ENCODE measurements around the gene CARS1. TPM values are rescaled to one million over a fixed set of nuclear protein-coding genes. Genes with fewer than 3 reads are reported as not detected.
A peak's percentile ranks its signal among the peaks of the same experiment; 100 is the strongest.

The CARS1 gene
- total RNA-seq, 1 experiment from 2014 or later = 67.6 TPM

DNA sequence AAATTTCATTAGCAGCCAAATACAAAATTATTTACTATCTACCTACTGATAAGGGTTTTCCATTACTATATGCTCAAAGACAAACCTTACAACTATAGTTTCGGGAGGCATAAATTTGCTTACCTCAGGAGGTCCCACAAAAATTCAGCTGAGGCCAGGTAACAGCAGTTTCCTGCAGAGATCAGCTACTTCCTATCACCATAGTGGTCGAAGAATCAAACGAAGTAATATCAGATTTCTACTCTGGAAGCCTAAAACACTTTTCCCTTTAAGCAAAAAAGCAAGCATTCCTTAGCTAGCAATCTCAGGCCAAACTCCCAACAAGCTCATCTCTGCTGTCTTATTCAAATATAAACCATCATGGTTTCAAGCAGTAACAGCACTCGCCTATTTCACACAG is 68.2 kb downstream of the CARS1 start:
- CTCF ChIA-PET = interaction anchor here (0.8 to 1.1 kb wide), 2 partner anchors 59 to 103 kb away, joined by 3 read pairs; no protein-coding TSS in a partner anchor
- H3K4me1 Mint-ChIP-seq (ENCODE audit: low read depth, unreplicated experiment) = peaks cover 18% of the 10 kb centered on the region
- TF ChIP-seq, protein P1, sequence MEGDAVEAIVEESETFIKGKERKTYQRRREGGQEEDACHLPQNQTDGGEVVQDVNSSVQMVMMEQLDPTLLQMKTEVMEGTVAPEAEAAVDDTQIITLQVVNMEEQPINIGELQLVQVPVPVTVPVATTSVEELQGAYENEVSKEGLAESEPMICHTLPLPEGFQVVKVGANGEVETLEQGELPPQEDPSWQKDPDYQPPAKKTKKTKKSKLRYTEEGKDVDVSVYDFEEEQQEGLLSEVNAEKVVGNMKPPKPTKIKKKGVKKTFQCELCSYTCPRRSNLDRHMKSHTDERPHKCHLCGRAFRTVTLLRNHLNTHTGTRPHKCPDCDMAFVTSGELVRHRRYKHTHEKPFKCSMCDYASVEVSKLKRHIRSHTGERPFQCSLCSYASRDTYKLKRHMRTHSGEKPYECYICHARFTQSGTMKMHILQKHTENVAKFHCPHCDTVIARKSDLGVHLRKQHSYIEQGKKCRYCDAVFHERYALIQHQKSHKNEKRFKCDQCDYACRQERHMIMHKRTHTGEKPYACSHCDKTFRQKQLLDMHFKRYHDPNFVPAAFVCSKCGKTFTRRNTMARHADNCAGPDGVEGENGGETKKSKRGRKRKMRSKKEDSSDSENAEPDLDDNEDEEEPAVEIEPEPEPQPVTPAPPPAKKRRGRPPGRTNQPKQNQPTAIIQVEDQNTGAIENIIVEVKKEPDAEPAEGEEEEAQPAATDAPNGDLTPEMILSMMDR (IDR thresholded peaks at IDR 0.05; ENCODE audit: unreplicated experiment) = no peak
- no peaks in the 10 kb centered on the region for H3K9me3 Mint-ChIP-seq (ENCODE audit: low read depth, unreplicated experiment)
- peaks cover 50% of the 10 kb centered on the region for H3K36me3 Mint-ChIP-seq (ENCODE audit: insufficient read depth, unreplicated experiment)
- BruUV-seq (replicated peaks) = no TSS peak
- H3K27ac Mint-ChIP-seq (ENCODE audit: unreplicated experiment) = peak overlapping the region; percentile 17
- DNase-seq = no peak
- peak overlapping the region; percentile 98 for H3K4me3 Mint-ChIP-seq (ENCODE audit: low read depth, unreplicated experiment)
- intact Hi-C loops (cut with micrococcal nuclease; ENCODE audit: unreplicated experiment) = no loop called here
- no peaks in the 10 kb centered on the region for H3K27me3 Mint-ChIP-seq (ENCODE audit: unreplicated experiment)

- Mint-ChIP-seq H3K27ac (ENCODE audit: unreplicated experiment) (peak overlapping the region; percentile 17), H3K4me1 (ENCODE audit: low read depth, unreplicated experiment) (peaks cover 18% of the 10 kb centered on the region), H3K4me3 (ENCODE audit: low read depth, unreplicated experiment) (peak overlapping the region; percentile 98), H3K27me3 (ENCODE audit: unreplicated experiment) (no peaks in the 10 kb centered on the region), H3K9me3 (ENCODE audit: low read depth, unreplicated experiment) (no peaks in the 10 kb centered on the region), H3K36me3 (ENCODE audit: insufficient read depth, unreplicated experiment) (peaks cover 50% of the 10 kb centered on the region)
- no TSS peak for BruUV-seq (replicated peaks)
- TF ChIP-seq, protein P1 (IDR thresholded peaks at IDR 0.05; ENCODE audit: unreplicated experiment) = no peak
- no peak for DNase-seq
- CTCF ChIA-PET = interaction anchor here (0.8 kb wide), 1 partner anchor 58 kb away, joined by 3 read pairs; no protein-coding TSS in a partner anchor
- intact Hi-C loops (cut with micrococcal nuclease; ENCODE audit: unreplicated experiment) = no loop called here
These were observed 69.1 kb downstream of the CARS1 start for GRCh38 chr11:2987881-2988861.

DNA sequence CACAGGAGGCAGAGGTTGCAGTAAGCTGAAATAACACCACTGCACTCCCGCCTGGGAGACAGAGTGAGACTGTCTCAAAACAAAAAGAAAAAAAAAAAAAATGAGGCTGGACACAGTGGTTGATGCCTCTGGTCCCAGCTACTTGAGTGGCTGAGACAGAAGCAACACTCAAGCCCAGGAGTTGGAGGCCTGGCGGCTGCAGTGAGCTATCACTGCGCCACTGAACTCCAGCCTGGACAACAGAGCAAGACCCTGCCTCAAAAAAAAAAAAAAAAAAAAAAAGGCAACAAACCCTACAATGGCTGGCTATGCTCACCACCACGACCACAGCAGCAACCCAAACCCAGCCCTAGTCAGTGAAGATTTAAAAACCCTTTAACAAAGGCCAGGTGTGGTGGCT is 73.3 kb downstream of the CARS1 start:
- peaks cover 21% of the 10 kb centered on the region for H3K4me1 Mint-ChIP-seq (ENCODE audit: low read depth, unreplicated experiment)
- TF ChIP-seq, protein P1 (IDR thresholded peaks at IDR 0.05; ENCODE audit: unreplicated experiment) = no peak
- CTCF ChIA-PET = no interaction called here
- no peak overlapping the region for H3K4me3 Mint-ChIP-seq (ENCODE audit: low read depth, unreplicated experiment)
- intact Hi-C loops (cut with micrococcal nuclease; ENCODE audit: unreplicated experiment) = no loop called here
- H3K9me3 Mint-ChIP-seq (ENCODE audit: low read depth, unreplicated experiment) = no peaks in the 10 kb centered on the region
- no peaks in the 10 kb centered on the region for H3K27me3 Mint-ChIP-seq (ENCODE audit: unreplicated experiment)
- peaks cover 23% of the 10 kb centered on the region for H3K36me3 Mint-ChIP-seq (ENCODE audit: insufficient read depth, unreplicated experiment)
- no peak overlapping the region for H3K27ac Mint-ChIP-seq (ENCODE audit: unreplicated experiment)
- no peak for DNase-seq
- BruUV-seq (replicated peaks) = no TSS peak

DNA sequence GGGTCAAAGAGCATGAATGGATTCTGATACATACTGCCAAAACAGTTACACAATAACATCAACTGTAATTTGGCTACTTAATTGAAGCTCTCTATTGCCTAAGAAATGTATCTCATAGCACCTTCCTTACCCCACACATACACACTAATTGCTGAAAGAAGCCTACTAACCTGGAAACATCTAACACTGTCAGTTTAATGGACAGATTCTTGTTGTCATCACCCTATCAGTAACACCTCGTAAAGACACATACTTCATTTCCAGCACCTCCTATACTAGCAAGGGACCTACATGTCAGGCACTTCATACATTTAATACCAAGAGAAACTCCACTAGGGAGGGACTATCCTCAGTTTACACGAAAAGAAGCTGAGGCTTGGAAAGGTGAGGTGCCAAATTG is 75.0 kb downstream of the CARS1 start:
- TF ChIP-seq, protein P1 (IDR thresholded peaks at IDR 0.05; ENCODE audit: unreplicated experiment) = no peak
- Mint-ChIP-seq H3K27me3 (ENCODE audit: unreplicated experiment) (no peaks in the 10 kb centered on the region), H3K4me1 (ENCODE audit: low read depth, unreplicated experiment) (peaks cover 9% of the 10 kb centered on the region), H3K36me3 (ENCODE audit: insufficient read depth, unreplicated experiment) (peaks cover 31% of the 10 kb centered on the region), H3K4me3 (ENCODE audit: low read depth, unreplicated experiment) (no peak overlapping the region), H3K27ac (ENCODE audit: unreplicated experiment) (no peak overlapping the region), H3K9me3 (ENCODE audit: low read depth, unreplicated experiment) (no peaks in the 10 kb centered on the region)
- no TSS peak for BruUV-seq (replicated peaks)
- no peak for DNase-seq
- intact Hi-C loops (cut with micrococcal nuclease; ENCODE audit: unreplicated experiment) = no loop called here
- CTCF ChIA-PET = no interaction called here
